Activated T-cell treated with anti-CD3 and anti-CD28 coated beads for 24 hours (primary cell): Measurements from ENCODE around the gene KRT14.
"Not testable (repeated sequence)": the region's sequence is repeated elsewhere in the genome, so short reads cannot be mapped to it uniquely, and the experiment has no call there.

Experiments used
- DNase-seq: peaks from one replicate; pipeline ENCODE4 v3.0.0-alpha.2; 2020; ENCODE audit warnings: low read depth

Gene KRT14

DNA sequence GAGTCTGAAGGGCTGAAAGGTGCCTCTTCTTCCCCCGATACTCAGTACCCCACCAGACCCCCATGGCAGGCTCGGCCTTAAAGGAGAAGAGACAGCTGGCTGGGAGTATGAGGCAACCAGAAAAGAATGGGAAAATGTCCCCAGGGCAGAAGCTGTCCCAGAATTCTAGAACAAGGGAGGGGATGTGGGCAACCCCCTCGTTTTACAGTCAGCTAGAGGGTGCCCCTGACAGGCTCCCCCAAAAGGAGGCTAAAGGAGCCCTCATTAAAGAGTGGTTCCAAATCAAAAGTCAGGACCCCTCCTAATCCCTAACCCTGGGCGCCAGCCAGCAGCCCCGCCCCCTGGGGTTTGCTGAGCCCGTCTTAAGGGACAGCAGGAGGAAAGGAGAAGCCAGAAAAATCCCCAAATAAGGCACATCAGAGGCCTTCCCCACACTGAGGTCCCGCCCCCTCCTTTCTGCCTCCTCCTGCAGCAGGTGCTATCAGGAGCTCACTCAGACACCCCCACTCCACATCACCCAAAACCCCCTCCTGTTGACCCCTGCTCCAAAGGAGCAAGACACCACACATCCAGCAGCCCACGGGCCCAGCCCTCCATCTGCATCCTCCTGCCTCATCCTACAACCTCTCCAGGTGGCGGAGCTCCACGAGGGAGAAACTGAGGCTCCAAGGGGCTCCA, 36.6 kb upstream of the KRT14 start:
- not testable (repeated sequence) for DNase-seq

DNA sequence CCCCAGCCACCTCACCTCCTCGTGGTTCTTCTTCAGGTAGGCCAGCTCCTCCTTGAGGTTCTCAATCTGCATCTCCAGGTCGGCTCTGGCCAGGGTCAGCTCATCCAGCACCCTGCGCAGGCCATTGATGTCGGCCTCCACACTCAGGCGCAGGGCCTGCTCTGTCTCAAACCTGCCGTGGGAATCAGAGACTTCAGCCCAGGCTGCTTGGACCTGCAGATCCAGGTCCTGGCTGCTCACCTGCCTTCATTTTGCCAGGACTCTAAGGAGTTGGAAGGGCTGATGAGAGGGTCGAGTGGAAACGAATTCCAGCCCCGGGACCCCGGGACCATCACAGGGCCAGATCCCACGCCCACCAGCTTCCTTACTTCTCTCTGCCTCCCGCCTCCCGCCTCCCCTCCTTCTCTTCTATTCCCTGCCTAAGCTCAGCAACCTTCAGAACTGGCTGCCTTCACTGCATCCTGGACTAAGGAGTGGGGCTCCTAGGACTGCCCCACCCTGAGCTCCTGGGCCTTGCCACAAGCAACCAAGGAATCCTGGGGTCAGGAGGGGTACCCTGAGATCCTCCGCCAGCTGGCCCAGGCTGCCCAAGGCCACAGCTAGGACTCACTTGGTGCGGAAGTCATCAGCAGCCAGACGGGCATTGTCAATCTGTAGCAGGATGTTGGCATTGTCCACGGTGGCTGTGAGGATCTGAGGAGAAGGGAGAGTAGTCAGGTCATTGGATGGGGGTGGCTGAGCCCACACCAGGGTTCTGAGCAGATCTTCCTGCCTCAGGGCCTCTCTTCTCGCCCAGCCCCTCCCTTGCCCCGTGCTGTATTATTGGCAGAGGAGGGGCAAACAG, 35.9 kb upstream of the KRT14 start:
- not testable (repeated sequence) for DNase-seq

DNA sequence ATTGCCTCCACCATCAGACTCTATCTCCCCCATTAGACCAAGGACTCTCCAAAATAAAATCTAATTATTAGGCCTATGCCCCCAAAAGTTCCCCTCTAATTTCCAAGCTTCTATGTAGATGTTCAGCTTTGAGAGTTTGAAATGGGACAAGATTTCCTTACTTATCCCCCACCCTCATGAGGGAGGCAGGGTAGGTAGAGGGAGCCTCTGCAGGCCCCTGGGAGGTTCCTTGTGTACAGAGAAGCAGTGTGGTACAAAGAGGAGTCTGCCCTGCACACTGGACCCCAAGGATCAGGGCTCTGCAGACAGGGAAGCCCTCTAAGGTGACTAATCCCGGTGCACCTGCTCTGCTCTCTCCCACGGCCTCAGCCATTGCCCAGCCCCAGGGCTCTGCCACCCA, 35.2 kb upstream of the KRT14 start:
- DNase-seq = no peak

DNA sequence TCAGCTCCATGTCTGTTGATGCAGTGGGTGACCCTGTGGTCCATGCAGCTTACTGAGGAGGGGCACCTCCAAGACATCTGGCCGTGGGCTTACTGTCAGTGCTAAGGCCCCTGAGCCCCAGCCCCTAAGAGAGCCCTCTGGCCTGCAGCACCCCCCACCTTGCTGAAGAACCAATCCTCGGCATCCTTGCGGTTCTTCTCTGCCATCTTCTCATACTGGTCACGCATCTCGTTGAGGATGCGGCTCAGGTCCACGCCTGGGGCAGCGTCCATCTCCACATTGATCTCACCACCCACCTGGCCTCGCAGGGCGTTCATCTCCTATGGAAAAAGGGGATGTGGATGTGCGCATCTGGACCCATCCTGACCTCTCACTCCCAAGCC, 34.7 kb upstream of the KRT14 start:
- not testable (repeated sequence) for DNase-seq

DNA sequence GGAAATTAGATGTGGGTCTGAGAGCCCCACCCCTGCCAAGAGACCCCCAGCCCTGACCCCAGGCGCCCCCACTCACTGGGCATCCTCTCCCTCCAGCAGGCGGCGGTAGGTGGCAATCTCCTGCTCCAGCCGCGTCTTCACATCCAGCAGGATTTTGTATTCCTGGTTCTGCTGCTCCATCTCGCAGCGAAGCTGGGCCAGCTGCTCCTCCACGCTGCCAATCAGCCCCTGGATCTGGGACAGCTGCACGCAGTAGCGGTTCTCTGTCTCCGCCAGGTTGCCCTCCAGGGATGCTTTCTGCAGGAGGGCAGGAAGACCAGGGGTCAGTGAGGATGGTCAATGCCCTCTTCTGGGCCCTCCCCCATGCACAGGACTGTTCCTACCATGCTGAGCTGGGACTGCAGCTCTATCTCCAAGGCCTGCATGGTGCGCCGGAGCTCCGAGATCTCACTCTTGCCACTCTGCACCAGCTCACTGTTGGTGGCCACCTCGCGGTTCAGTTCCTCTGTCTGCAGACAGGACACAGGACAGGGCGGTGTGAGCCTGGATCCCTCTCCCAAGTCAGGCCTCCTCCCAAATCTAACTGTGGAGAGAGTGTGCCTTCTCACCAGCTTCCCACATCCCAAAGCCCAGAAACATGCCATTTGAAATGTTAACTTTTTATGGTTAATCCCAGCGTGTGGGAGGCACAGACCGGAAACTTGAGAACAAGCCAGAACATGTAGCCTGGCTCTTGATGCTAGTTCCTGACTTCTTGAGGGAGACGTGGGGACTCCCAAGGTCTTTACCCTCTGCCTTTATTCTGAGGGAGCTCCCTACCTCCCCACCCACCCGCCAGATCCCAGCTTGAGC, 34.1 kb upstream of the KRT14 start:
- DNase-seq = no peak

DNA sequence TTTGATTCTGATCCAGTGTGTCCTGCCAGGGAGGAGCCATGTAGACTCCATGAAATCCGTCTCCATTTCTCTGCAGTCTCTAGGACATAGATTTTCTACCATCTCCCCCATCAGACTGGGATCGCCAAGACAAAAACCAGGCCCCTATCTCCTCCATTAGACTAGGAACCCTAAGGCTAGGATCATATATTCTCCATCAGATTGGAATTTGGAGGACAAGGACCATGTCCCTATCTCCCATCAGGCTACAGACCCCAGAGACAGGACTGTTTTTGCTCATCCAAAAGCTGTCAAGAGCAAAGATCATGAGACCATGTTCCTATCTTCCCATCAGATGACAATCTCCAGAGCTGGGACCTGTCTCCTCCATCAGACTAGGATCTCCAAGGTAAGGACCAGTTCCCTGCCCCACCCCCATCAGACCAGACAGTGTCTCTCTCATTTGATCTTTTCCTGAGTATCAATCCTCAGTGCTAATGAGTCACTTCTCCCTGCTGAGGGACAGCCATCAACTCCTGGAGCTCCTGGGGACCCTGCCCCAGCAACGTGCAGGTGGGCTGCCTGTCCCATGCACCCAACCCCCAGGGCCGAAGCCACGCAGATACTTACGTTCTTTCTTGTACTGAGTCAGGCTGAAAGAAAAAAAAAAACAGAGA, 33.4 kb upstream of the KRT14 start:
- DNase-seq = not testable (repeated sequence)

DNA sequence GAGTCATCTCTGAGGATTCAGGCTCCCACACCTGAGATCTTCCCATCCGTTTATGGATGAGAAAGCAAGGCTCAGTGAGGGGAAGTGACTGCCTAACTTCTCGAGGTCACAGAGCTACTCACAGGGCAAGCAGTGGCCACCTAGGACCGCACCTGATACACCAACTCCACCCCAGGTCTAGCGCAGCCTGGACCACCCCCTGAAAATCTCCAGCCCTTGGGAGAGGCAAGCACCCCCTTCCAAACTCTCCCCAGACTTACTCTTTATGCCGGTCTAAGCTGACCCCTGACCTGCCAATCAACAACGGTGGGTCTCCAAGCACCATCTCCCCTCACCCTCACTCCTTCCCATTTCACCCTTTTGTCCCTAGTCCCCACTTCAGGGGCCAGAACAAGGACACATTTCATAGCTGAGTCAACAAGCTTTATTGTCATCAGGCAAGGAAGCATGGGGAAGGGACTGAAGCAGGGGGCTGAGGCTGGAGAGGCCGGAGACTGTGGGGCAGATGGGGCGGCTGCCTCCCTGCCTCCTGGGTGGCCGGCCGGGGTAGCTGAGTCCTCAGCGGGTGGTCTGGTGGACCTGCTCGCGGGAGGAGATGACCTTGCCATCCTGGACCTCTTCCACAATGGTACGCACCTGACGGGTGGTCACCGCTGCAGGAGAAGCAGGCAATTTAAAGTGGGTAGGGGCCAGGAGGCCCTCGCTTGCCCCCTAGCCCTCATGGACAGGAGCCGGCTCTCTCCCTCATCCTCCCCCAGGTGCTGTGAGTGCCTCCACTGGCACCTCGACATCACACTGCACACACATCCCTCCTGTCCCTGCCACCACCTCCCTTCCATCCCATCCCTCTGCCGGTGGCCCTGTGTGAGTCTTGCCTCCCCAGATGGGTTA, 32.6 kb upstream of the KRT14 start:
- no peak for DNase-seq

DNA sequence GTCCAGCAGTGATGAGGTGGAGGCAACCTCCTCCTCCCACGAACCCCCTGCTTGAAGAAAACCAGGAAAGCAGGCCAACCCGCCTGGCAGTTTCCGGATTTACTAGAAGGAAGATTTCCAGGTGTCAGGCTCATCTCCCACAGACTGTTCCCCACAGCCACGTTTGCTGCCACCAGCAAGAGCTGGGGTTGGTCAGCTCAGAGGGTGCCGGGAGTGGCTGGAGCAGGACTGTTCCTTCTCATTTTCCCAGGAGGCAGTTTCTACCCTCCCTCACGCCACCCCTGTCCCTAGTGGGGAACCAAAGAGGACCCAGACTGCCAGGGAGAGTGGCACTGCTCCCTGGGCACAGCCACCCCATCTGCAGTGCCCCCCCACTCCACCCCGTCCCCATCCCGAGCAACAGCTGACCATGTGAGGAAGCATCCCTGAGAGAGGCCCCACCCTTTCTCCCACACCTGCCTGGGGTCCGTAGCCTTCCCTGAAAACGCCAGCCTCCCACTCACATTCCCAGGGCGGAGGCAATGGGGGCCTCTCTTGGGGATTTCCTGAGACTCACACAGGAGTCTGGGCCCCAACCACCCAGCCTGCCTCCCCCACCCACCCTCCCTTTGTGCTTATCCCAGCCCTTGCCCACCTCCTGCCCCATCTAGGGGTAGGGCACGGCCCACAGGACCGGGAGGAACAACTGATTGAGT, 31.8 kb upstream of the KRT14 start:
- no peak for DNase-seq

DNA sequence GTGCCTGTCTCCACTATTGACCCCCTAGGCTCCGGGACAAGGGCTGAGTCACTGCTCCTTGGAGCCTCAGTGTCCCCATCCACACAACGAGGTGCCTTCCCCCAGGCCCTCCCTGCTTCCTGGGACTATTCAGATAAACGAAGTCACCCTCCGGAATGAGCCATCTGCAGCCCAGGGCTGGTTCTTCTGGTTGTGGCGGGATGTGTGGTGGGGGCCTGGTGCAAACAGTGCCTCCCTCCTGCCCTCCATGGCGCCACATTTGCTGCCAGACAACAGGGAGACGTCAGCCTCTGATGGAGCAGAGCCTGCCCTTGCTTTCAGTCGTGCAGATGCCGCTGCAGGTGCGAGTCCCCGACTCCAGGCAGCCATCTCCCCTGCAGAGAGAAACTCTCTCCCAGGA, 31.0 kb upstream of the KRT14 start:
- DNase-seq = no peak

DNA sequence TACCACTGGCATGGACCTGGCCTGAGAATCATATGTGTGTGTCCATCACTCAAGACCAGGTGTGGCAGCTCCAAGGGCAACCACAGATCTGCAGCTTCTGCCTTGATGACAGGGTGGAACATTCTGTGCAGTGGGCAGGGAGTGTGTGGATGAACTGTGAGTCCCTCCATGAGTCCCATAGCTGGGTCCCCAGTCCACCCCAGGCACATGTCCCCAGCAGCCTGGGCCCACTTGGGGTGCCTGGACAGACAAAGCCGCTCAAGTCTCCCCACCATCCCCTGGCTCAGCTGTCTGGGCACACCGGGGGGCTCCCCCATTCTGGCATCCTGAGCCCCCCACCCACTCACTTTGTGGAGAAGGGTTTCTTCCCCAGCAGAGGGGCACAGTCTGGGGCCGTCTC, 30.4 kb upstream of the KRT14 start:
- no peak for DNase-seq

DNA sequence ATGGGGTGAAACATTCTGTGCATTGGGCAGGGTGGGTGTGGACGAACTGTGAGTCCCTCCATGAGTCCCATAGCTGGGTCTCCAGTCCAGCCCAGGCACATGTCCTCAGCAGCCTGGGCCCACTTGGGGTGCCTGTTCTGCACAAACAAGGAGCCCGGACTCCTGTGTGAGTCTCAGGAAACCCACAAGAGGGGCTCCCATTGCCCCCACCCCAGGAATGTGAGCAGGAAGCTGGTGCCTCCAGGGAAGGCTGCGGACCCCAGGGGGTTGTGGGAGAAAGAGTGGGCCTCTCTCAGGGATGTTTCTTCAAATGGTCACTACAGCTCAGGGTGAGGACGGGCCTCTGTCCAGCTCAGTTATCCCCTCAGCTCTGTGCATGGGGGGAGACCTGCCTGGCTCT, 29.8 kb upstream of the KRT14 start:
- not testable (repeated sequence) for DNase-seq

DNA sequence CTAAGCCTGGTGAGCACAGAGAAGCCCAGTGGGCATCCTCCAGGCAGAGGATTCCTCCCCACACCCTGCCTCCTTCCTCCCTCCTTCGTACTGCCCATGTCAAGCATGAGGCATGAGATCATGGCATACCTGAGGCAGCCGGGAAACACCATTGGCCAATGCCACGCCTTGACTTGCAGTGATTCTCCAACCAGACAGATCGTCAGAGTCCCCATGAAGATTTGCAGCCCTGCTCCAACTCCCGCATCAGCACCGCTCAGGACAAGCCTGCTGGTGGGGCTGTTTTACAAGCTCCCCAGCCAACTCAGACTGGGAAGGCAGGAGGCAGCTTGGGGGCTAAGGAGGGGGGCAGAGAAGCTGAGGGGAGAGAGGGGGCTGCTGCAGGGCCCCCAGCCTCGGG, 28.8 kb upstream of the KRT14 start:
- DNase-seq = no peak

DNA sequence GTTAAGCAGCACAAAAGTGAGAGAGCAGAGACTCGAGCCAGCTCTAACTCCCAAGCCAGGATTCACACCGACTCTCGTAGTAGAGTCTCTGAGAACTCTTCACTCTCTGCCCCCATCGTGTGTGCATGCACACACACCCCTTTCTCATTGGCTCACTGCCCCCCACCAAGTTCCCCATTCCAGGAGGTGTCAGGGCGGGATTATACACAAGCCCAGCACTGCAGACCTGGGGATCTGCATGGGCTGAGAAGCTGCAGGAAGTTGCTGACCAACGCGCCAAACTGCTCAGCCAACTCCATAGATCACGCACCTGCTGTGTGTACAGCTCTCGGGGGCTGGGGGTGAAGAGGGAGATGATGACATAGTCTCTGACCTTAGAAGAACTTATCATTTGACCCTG, 28.1 kb upstream of the KRT14 start:
- not testable (repeated sequence) for DNase-seq

DNA sequence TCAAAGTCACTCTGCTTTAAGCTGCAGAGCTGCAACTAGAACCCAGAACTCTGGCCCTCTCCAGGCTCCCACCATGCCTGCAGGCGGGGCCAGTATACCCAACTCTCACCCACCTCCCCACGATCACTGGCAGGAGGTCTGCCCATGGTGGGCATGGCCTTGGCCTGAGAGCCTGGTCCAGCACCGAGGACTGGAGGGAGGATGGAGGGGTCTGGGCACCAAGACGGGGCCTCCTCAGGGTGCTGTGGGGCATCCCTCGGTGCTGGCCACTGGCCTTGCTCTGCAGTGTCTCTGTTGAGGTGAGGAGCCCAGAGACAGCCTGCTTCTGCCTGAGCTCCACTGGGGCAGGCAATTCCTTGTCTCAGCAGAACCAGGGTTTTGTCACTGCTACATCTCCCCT, 27.4 kb upstream of the KRT14 start:
- no peak for DNase-seq

DNA sequence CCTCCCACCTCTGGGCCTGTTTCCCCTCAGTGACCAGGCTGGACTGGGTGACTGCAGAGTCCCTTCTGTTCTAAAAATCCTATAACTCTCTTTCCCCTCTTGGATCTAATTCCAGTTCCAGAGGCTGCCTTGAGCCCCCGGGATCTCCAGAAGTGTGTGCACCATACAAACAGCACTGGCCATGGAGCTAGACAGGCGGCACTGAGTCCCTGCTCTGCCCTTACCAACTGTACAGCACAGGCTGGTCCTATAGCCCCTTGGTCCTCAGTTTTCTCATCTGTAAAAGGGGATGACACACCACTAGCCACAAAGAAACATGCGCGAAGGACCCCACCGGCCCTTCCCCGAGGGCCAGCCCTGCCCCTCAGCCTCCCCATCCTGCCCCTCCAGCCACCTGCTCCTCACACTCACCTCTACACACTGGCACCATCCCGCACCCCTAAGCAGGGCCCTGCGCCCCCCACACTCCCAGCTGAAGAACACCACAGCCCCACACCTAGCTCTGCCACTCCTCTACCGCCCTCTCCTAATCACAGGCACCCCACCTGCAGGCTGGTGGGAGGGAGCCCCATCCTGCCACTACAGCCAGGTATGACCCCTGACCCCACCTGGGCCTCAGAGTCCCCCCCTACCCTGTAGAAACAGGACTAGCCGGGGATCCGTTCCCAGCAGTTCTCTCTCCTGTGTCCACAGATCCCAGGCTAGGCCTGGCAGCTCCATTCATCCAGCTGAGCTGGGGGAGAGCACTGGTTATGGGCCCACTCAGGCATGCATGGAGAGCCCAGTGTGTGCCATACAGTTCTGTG, 26.8 kb upstream of the KRT14 start:
- DNase-seq = no peak

DNA sequence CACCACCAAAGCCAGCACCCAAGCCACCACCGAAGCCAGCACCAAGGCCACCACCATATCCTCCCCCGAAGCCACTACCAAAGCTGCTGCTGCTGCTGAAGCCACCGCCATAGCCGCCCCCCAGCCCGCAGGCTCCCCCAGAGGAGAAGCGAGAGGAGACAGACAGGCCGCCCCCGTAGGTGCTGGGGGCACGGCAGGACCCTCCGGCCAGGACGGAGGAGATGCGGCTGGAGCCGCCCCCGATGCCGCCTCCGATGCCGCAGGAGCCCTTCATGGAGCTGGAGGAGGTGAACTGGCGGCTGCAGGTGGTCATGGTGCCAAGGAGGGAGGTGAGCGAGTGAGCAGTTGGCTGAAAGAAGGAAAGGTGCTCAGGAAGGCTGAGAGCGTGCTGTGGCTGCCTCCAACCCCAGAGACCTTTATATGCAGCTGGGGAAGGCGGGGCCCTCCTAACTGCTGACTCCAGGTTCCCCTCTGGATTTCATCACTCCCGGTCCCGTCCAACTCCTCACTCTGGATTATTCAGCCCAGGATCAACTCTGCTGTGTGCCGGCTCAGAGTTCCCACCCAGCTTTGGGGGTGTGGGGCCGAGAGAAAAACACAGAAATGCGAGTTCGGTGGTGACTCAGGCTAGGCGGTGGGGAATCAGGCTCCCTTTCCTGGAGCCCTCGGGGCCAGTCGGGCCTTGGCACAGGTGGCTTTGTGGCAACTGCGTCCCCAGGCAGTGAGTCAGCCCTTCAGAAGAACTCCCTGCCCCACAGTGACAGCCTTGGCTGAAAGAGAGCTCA, 25.9 kb upstream of the KRT14 start, which contains the start of gene KRT16:
KRT16 (minus strand) TSS at position 392 of the 785 bp plus-strand sequence; CDS start at position 313, 79 bp downstream.
- DNase-seq = not testable (repeated sequence)

DNA sequence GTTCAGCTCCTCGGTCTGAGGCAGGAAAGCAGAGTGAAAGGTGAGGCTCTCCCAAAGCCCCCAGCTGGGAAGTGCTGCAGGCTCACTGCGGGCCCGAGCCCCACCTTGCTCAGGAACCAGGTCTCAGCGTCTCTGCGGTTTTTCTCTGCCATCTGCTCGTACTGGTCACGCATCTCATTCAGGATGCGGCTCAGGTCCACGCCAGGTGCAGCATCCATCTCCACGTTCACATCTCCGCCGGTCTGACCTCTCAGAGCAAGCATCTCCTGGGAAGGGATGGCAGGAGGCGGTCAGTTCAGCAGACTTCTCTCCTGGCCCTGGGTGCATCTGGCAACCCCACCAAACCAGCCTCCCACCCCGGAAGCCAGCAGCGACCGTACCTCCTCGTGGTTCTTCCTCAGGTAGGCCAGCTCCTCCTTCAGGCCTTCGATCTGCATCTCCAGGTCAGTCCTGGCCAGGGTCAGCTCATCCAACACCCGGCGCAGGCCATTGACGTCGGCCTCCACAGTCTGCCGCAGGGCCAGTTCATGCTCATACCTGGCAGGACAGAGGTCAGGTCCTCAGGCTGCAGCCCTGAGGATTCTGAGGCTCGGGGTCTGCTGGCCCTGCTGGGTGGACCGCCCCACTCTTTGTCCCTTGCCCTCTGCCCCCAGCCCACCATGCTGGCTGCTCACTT, 24.4 kb upstream of the KRT14 start:
- no peak for DNase-seq

DNA sequence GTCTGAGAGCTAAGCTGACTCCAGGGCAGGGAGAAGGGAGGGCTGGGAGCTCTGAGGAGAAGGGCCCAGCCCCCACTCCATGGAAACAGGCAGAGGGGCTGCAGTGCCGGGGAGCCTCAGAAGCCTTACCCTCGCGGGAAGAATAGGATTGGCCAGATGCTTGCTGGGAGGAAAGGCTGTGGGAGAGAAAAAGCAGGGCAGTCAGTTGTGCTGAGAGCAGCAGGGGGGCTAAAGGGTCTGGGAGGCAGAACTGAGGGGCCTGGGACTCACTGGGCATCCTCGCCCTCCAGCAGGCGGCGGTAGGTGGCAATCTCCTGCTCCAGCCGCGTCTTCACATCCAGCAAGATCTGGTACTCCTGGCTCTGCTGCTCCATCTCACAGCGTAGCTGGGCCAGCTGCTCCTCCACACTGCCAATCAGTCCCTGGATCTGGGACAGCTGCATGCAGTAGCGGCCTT, 23.4 kb upstream of the KRT14 start:
- not testable (repeated sequence) for DNase-seq
